A204.1 (cell line): ENCODE data around the gene AFF3.
"Not testable (repeated sequence)": the region's sequence is repeated elsewhere in the genome, so short reads cannot be mapped to it uniquely, and the experiment has no call there.

Source experiments
- FAIRE-seq: peaks from 2 replicates; lab custom pipeline; 2012; peaks lifted over from hg19 to GRCh38; lab: Jason Lieb, UNC

Gene AFF3

GRCh38 chr2:99779276-99779675, 363.1 kb downstream of the AFF3 start:
- FAIRE-seq: no peak

DNA sequence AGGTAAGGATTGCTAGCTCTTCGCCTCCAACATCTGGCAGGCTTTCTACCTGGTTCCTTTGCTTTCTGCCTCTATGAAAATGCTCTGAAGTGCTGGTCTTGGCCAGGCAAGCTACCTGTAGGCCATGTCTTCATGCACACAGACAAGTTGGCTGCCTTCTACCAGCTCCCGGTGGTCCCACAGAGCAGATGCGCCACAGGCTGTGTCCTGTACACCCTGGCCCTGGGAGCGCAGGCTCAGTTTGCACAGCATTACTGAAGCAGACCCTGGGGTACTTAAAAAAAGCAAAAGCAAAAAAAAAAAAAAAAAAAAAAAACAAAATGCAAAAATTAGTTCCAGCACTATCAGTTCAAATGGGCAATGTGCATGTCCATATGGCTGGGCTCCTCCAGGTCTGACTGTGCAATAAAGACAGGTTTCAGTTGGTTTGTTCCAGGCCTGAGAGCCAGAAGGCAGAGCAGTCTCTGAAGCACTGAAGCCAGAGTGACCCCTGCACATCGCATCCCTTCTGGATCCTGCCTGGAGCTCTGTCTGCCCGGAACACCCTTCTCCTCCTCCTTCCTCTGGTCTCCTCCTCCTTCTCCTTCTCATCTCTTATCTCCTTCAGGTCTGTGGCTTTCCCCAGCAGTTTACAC, 364.6 kb downstream of the AFF3 start:
- FAIRE-seq: no peak

DNA sequence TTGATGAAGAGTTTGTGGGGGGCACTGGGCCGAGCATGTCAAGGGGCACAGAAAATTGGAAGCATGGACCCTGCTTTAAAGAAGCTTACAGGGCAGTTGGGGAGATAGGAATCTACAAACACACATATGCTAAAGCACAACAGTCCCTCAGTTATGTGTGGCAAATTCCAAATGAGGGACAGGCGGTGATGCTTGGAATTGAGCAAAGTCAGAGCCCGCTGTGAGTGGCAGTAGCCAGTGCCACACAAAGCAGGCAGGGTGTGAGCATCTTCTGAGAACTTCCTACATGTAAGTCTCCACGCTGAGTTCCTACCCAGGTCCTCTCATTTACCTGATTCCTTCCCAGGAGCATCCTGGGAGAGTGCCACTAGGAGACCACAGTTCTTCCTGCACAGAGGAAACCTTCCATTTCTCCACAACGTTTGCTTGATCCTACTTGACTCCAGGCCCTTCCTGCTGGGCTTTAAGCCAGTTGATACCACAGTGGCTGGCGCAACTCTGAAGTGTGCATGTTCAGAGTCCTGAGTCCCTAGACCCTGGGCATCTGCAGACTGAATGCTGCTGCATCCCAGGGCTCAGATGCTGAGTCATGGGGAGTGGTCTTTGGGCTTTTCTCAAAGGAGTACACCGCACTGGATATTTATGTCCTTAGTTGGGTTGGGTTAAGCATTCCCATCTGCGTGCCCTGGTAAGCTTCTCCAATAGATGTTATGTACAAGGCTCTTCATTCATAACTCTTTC, 365.3 kb downstream of the AFF3 start:
- no peak for FAIRE-seq

DNA sequence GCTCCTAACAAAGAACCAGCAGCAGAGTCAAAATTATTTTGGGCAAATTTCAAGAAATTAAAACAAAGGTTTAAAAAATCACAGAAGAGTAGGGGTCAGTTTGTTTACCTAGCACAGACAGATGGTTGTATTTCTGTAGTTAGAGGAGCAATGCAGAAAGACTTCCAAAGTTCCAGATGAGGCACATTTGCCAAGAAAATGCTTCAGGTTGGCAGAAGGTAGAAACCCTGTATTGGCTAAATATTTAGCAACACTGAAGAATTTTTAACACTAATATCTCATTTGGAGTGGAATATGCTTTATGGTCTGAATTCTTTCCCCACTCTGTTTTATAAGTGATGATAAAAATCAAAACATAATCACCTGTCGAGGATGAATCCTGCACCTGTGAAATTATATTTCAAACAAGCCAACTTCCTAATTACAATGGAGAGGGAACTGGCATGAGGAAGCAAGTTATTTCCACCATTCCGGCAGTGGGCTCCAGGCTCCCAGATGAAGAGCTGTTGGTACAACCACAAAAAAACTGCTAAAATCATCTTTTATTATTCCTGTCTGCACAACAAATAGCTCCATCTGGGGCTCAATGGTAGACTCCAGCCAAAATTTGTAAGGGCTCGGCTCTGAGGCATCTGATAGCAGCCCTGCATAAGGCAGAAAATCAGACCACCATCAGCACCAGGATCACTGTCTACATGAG, 366.0 kb downstream of the AFF3 start:
- no peak for FAIRE-seq

DNA sequence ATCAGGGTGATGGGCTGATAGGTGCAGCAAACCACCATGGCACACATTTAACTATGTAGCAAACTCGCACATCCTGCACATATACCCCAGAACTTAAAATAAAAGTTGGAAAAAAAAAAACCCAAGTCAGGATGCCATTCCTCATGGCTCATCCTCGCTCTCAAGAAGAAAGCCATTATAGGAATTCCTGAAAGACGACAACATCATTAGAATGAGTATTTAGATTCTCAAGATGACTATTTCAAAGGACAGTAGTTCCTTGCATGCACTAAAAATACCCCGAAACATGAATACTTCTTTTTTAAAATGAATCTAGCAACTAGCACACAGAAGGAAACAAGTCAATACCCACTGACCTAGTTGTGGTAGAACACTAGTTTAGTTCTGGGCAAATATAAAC, 366.8 kb downstream of the AFF3 start:
- FAIRE-seq: no peak

- FAIRE-seq: not testable (repeated sequence)
Observed at GRCh38 chr2:99773642-99774041, 368.7 kb downstream of the AFF3 start.

GRCh38 chr2:99772591-99773331, 369.6 kb downstream of the AFF3 start:
- no peak for FAIRE-seq

GRCh38 chr2:99771681-99772333, 370.6 kb downstream of the AFF3 start:
- no peak for FAIRE-seq

DNA sequence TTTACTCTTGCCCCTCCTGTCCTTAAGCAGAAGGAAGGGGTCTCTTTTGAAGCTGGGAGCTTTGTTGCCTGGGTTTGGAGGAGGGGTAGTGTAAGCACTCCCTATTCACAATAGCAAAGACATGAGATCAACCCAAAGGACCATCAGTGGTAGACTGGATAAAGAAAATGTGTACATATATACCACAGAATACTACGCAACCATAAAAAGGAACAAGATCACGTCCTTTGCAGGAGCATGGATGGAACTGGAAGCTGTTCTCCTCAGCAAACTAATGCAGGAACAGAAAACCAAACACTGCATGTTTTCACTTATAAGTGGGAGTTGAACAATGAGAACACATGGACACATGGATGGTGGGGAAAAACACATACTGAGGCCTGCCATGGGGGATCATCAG, 371.5 kb downstream of the AFF3 start:
- FAIRE-seq: no peak

DNA sequence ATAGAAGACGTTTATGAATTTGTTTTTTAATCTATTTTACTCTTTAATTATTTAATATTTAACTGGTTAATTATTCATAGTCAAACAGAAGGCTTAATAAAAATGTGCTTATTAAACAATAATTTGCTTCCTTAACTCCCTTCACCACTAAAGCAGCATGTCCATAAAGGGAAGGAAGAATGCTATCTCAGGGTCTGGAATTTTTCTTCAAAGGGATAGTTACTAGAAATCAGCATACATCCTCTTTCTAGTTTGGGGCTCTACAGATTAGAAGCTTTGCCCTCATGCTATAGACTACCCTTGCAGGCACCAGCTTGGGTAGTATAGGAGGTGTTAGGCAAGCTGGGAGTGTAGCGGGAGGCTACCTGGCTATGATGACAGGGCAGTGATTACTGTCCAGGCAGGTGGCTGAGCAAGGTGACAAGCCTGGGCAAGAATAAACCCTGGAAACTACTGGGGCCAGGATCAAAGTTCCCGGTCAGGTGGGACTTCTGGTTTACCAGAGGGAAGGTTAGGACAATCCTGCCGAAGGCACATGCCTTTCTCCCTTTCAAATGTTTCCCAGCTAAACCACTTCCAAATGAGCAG, 376.6 kb downstream of the AFF3 start:
- FAIRE-seq: no peak

- FAIRE-seq: no peak
Observed at GRCh38 chr2:99763764-99764163, 378.6 kb downstream of the AFF3 start.

DNA sequence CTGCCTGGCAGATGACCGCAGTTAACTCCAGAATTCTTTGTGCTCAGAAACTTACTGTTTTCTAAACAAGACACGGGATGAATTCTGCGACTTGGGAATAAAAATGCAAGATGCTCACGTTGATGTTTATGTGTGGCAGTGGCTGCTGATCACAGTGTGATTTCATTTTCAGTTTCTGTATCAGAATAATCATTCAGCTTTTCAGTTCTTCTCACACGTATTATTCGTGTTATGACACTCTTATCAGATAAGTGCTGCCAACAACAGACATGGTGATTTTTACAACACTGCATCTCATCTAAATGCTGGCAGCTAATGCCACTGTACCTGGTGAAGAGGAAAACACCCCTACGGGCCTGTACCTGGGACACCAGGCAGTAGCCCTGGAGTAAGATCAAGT, 379.7 kb downstream of the AFF3 start:
- no peak for FAIRE-seq

- no peak for FAIRE-seq
Observed at GRCh38 chr2:99757611-99758114, 384.7 kb downstream of the AFF3 start.

DNA sequence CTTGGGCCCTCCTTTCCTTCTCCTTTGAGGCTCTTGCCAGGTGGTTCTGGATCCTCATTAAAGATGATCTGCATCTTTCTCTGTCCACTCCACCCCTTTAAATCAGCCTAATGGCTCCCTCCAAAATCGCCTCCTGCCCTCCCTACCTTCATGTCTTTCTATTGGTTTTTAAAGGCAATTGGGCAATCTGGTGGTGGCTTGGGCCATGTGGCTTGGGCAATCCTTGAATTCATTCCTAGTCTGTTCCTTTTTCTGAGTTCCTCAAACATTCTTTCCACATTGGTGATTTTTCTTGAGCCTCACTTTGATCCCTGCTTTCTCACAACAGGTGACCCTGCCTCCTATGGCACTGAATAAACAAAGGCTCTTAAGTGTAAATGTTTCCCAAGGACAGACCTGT, 386.3 kb downstream of the AFF3 start:
- FAIRE-seq: no peak

- no peak for FAIRE-seq
Observed at GRCh38 chr2:99754210-99754609, 388.2 kb downstream of the AFF3 start.

DNA sequence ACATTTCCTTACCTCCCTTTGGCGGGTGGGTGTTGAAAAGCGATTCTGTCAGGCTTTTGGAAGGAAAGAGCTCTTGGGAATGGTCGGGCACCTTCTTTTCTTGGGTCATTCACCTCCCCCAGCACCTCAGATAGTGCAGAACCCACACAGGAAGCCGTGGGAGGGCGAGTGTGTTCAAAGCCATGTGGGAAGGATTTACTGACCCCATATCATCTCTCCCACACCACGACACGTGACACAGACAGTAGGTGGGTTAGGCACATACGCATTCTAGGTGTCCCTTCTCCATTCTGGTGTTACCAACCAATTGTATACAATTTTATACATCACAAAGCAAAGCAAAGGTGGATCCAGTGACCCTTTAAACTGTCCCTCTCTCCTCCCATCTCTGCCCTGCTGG, 388.9 kb downstream of the AFF3 start:
- no peak for FAIRE-seq

- FAIRE-seq: no peak
Observed at GRCh38 chr2:99748344-99748743, 394.0 kb downstream of the AFF3 start.

DNA sequence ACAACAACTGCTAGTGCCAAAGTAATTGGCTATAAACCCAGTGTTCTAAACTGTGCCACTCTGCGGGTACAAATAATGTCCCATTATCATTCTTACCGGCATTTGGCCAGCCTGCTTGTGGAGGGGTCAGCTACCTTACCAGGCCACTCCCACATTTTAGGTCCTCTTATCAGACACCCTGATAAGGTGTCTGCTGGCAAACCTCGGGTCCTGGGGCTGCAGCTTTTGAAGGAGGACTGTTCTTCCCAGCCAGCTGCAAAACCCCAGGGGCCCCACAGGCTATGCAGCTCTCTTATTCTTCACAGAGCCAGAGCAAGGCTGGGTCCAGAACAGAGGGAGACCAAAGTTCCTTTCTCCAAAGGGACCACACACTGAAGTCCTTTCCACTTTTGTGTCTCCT, 394.5 kb downstream of the AFF3 start:
- no peak for FAIRE-seq

DNA sequence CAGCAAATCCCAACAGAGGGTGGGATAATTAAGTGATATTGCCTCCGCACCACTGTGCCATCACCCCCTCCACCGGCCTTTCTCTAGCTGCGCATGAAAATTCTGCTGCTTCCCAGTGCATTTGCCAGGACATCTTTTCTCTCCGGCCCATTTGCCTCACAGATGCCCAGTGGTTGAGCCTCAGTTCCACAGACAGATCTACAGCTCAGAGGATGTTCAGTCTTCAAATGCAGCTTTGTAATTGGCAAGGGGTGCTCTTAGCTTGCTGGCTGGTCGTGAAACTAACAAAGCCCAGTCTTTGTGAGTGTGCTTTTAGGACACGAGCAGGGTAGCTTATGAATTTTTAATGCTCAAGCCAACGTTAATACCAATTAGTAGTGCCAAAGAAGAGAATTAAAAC, 399.2 kb downstream of the AFF3 start:
- no peak for FAIRE-seq

DNA sequence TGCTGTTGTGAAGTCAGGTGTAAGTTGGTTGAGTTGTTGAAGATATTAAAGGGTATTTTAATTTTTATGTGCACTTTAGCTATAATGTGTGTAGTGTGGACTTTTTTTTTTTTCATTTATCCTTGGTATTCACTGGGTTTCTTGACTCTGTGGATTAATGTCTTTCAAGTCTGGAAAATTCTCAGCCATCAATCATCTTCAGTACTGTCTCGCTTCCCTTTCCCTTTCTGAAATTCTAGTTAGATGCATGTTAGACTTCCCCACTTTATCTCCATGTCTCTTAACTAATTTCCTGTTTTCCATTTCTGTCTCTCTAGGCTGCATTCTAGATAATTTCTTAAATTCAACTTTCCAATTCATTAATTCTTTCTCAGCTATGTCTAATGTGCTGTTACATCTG, 404.9 kb downstream of the AFF3 start:
- FAIRE-seq: no peak

DNA sequence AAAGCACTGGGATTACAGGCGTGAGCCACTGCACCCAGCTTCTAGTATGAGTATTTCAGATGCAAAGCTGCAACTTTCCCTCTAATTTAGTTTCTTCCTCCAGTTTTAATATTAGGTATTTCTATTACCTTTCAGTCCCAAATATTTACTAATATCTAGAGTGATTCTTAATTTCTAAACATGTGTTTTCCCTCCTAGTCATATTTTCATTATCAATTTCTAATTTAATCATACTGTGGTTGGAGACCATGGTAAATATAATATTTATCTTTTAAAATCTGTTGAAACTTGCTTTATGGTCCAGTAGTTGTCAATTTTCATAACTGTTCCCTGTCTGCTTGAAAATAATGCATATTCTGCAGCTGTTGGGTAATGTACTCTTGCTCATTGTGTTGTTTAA, 406.6 kb downstream of the AFF3 start:
- no peak for FAIRE-seq

DNA sequence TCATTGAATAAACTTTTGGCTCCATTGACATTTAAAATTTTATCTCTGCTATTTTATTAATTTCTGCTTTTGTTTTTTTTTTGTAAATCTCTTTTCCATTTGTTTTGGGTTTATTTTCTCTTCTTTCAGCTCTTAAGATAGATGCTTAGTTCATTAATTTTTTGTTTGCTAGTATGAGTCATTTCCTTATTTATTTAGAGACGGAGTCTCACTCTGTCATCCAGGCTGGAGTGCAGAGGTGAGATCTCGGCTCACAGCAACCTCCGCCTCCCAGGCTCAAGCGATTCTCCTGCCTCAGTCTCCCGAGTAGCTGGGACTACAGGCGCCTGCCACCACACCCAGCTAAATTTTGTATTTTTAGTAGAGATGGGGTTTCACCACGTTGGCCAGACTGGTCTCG, 407.1 kb downstream of the AFF3 start:
- FAIRE-seq: not testable (repeated sequence)
